Measurements from ENCODE around the gene TCFL5. TPM values are rescaled to one million over a fixed set of nuclear protein-coding genes. Genes with fewer than 3 reads are reported as not detected.
A peak's percentile ranks its signal among the peaks of the same experiment; 100 is the strongest.

Gene TCFL5
- polyA plus RNA-seq, 3 donors = 0.38 to 3.5 (median 0.89) TPM

DNA sequence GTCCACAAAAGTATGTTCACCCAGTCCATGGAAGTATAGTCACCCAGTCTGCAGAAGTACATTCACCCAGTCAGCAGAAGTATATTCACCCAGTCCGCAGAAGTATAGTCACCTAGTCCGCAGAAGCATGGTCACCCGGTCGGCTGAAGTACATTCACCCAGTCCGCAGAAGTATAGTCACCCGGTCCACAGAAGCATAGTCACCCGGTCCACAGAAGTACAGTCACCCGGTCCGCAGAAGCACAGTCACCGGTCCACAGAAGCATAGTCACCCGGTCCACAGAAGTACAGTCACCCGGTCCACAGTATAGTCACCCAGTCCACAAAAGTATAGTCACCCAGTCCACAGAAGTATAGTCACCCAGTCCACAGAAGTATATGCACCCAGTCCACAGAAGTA is 8.8 kb downstream of the TCFL5 start:
- H3K4me3 Mint-ChIP-seq = no peak overlapping the region
- H3K27ac Mint-ChIP-seq = no peak overlapping the region
- H3K36me3 Mint-ChIP-seq = peaks cover 58 to 69% of the 10 kb centered on the region in 2 donors
- H3K27me3 Mint-ChIP-seq (ENCODE audit: low read depth in 3 of 3) = peaks cover 0 to 2% (median 0%) of the 10 kb centered on the region in 3 donors
- Histone ChIP-seq H3K79me2 (ENCODE audit: insufficient read depth, low read length) (no peaks in the 10 kb centered on the region), H3K4me1 (ENCODE audit: control insufficient read depth in 1 of 2, insufficient read depth in 2 of 2, low read length in 2 of 2) (no peaks in the 10 kb centered on the region), H3K4me2 (replicated peaks; ENCODE audit: extremely low read depth, low read length, poor library complexity, severe bottlenecking) (no peak overlapping the region), H3K4me3 (replicated peaks in 1 of 3; ENCODE audit: low read depth in 2 of 3, low read length in 3 of 3) (no peak overlapping the region), H3K36me3 (replicated peaks in 1 of 2; ENCODE audit: control insufficient read depth in 1 of 2, insufficient read depth in 2 of 2, low read length in 2 of 2) (peaks cover 36 to 59% of the 10 kb centered on the region in 2 donors), H2AFZ (ENCODE audit: insufficient read depth, low read depth, low read length, poor library complexity, severe bottlenecking) (no peak overlapping the region), H3K27me3 (ENCODE audit: control insufficient read depth in 2 of 2, insufficient read depth in 2 of 2, low read length in 2 of 2) (no peaks in the 10 kb centered on the region), H3K27ac (ENCODE audit: low read depth in 1 of 2, low read length in 2 of 2) (no peak overlapping the region), H3K9me3 (replicated peaks in 1 of 2; ENCODE audit: control insufficient read depth in 1 of 2, insufficient read depth in 1 of 2, low read length in 2 of 2) (no peaks in the 10 kb centered on the region), H3K9ac (ENCODE audit: insufficient read depth, low read length, poor library complexity, severe bottlenecking) (no peak overlapping the region), H4K20me1 (ENCODE audit: insufficient read depth, low read length) (no peaks in the 10 kb centered on the region)
- TF ChIP-seq, protein P1, sequence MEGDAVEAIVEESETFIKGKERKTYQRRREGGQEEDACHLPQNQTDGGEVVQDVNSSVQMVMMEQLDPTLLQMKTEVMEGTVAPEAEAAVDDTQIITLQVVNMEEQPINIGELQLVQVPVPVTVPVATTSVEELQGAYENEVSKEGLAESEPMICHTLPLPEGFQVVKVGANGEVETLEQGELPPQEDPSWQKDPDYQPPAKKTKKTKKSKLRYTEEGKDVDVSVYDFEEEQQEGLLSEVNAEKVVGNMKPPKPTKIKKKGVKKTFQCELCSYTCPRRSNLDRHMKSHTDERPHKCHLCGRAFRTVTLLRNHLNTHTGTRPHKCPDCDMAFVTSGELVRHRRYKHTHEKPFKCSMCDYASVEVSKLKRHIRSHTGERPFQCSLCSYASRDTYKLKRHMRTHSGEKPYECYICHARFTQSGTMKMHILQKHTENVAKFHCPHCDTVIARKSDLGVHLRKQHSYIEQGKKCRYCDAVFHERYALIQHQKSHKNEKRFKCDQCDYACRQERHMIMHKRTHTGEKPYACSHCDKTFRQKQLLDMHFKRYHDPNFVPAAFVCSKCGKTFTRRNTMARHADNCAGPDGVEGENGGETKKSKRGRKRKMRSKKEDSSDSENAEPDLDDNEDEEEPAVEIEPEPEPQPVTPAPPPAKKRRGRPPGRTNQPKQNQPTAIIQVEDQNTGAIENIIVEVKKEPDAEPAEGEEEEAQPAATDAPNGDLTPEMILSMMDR (IDR thresholded peaks at IDR 0.05) = no peak
- 99% methylated on average over 12 of the region's 12 CpGs for WGBS (ENCODE audit: insufficient coverage)
- H3K9me3 Mint-ChIP-seq = no peaks in the 10 kb centered on the region
- DNase-seq = no peak
- intact Hi-C loops (cut with micrococcal nuclease) = loop anchor here in 1 of 2 donors (10.0 kb wide), 1 partner anchor 548 kb away; the partner anchor contains the start of gene ADRM1
- no peaks in the 10 kb centered on the region for H3K4me1 Mint-ChIP-seq

DNA sequence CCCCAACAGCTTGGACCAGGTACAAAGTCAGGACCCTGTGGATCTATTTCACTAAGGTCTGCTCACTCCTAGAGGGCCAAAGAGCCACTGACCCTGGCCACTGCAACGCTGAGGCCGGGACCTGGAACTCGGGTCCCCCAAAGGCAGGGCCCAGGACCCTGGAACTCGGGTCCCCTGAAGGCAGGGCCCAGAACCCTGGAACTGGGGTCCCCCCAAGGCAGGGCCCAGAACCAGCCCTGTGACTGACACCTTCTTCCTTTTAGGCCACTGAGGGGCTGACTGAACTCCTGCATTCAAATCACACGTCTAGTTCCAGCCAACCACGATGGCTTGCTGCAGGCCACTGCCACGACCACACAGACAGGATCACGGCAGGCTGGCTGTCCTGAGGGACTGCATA is 9.4 kb downstream of the TCFL5 start:
- Mint-ChIP-seq H3K36me3 (peaks cover 53 to 67% of the 10 kb centered on the region in 2 donors), H3K27me3 (ENCODE audit: low read depth in 3 of 3) (peaks cover 0 to 2% (median 0%) of the 10 kb centered on the region in 3 donors), H3K4me3 (no peak overlapping the region), H3K9me3 (no peaks in the 10 kb centered on the region), H3K27ac (peak overlapping the region in 1 of 7 donors; percentile 58), H3K4me1 (no peaks in the 10 kb centered on the region)
- Histone ChIP-seq H4K20me1 (ENCODE audit: insufficient read depth, low read length) (no peaks in the 10 kb centered on the region), H3K4me2 (replicated peaks; ENCODE audit: extremely low read depth, low read length, poor library complexity, severe bottlenecking) (no peak overlapping the region), H3K79me2 (ENCODE audit: insufficient read depth, low read length) (no peaks in the 10 kb centered on the region), H2AFZ (ENCODE audit: insufficient read depth, low read depth, low read length, poor library complexity, severe bottlenecking) (no peak overlapping the region), H3K9ac (ENCODE audit: insufficient read depth, low read length, poor library complexity, severe bottlenecking) (no peak overlapping the region), H3K27me3 (ENCODE audit: control insufficient read depth in 2 of 2, insufficient read depth in 2 of 2, low read length in 2 of 2) (no peaks in the 10 kb centered on the region), H3K4me3 (replicated peaks in 1 of 3; ENCODE audit: low read depth in 2 of 3, low read length in 3 of 3) (no peak overlapping the region), H3K36me3 (replicated peaks in 1 of 2; ENCODE audit: control insufficient read depth in 1 of 2, insufficient read depth in 2 of 2, low read length in 2 of 2) (peaks cover 33 to 57% of the 10 kb centered on the region in 2 donors), H3K4me1 (ENCODE audit: control insufficient read depth in 1 of 2, insufficient read depth in 2 of 2, low read length in 2 of 2) (no peaks in the 10 kb centered on the region), H3K27ac (ENCODE audit: low read depth in 1 of 2, low read length in 2 of 2) (no peak overlapping the region), H3K9me3 (replicated peaks in 1 of 2; ENCODE audit: control insufficient read depth in 1 of 2, insufficient read depth in 1 of 2, low read length in 2 of 2) (no peaks in the 10 kb centered on the region)
- no peak for DNase-seq
- 97% methylated on average over 8 of the region's 8 CpGs for WGBS (ENCODE audit: insufficient coverage)
- intact Hi-C loops (cut with micrococcal nuclease) = loop anchor here in 1 of 2 donors (10.0 kb wide), 1 partner anchor 547 kb away; the partner anchor contains the start of gene ADRM1
- TF ChIP-seq, protein P1 (IDR thresholded peaks at IDR 0.05) = no peak

Measured in CD14-positive monocyte (primary cell).